Suppressor macrophage treated with lipopolysaccharide for 4 hours (primary cell): ENCODE measurements around the gene CCDC87.
"Not testable (repeated sequence)": the region's sequence is repeated elsewhere in the genome, so short reads cannot be mapped to it uniquely, and the experiment has no call there.

Experiments used
- DNase-seq: peaks from one replicate; pipeline ENCODE4 v3.0.0-alpha.2; 2020

The CCDC87 gene

DNA sequence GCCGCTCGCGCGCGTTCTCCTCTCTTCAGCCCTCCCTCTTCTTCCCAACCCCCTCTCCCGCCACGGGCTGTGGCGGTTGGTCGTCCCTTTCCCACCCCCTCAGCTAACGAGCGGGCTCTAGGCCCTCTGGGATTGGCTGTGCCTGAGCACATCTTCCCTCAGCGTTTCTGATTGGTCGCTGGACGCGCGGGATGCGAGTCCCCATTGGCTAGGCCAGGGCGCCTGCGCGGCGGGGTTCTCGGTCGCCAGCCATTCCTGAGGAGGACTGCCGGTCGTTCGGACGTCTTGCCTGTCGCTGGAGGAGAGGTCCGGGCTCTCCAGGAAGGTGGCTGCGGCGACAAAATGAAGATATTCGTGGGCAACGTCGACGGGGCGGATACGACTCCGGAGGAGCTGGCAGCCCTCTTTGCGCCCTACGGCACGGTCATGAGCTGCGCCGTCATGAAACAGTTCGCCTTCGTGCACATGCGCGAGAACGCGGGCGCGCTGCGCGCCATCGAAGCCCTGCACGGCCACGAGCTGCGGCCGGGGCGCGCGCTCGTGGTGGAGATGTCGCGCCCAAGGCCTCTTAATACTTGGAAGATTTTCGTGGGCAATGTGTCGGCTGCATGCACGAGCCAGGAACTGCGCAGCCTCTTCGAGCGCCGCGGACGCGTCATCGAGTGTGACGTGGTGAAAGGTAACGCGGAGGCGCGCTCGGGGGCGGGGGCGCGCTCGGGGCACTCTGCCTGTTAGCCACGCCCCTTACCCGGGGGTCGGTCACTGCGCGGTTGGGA, 23.7 kb upstream of the CCDC87 start, which contains the start of gene RBM14:
Gene RBM14 (plus strand): TSS at position 252 of the 776 bp plus-strand sequence. CDS start 91 bp downstream, at position 343.
- peak; percentile 99 for DNase-seq

DNA sequence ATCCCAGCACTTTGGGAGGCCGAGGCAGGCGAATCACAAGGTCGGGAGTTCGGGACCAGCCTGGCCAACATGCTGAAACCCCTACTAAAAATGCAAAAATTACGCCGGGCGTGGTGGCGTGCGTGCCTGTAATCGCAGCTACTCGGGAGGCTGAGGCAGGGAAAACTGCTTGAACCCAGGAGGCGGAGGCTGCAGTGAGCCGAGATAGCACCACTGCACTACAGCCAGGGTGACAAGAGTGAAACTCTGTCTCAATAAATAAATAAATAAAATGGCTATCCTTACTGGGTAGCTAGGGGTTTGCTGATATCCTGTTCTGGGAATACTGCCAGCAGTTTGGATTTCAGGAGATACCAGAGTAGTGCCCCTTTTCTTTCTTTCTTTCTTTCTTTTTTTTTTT, 21.2 kb upstream of the CCDC87 start:
- DNase-seq, result no peak

DNA sequence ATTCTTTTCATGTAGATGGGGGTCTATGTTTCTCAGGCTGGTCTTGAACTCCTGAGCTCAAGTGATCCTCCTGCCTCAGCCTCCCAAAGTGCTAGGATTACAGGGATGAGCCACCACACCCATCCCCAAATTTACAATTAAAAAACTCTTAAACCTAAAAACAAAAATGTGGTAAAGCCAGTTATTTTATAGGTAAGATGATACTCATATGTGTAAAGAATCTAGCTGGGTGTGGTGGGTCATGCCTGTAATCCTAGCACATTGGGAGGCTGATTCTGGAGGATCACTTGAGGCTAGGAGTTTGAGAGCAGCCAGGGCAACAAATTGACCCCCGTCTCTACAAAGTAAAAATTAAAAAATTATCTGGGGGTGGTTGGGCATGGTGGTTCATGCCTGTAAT, 19.6 kb upstream of the CCDC87 start:
- no peak for DNase-seq

DNA sequence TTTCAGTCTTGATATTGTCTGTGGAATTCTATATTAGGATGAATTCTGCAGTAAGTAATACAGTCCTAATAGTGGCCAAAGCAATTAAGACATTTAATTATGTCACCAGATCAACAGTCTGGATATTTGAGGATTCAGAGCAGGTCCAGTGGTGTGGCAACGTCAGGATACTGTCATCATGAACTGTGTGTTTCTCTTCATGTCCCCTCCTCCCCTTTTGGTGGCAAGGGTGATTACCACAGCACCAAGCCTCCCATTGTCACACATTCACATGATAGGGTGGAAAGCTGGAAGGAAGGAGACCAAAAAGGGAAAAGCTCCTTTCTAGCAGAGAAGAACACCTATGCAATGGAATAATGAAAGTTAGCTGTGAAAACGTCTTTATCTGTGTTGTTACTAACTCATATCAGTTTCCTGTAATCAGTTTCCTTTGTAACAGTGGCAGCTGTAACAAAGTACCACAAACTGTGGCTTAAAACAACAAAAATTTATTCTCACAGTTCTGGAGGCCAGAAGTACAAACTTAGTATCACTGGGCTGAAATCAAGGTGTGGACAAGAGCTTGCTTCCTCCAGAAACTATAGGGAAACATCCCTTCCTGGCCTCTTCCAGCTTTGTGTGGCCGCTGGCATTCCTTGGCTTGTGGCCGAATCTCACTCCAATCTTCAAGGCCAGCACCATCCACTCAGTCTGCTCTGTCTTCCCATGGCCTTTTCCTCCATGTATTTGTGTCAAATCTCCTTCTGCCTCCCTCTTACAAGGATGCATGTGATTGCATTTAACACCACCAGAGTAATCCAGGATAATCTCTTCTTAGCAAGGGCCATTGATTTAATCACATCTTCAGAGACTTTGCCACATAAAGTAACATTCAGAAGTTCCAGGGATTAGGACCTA, 17.1 kb upstream of the CCDC87 start:
- peak; percentile 50 for DNase-seq

DNA sequence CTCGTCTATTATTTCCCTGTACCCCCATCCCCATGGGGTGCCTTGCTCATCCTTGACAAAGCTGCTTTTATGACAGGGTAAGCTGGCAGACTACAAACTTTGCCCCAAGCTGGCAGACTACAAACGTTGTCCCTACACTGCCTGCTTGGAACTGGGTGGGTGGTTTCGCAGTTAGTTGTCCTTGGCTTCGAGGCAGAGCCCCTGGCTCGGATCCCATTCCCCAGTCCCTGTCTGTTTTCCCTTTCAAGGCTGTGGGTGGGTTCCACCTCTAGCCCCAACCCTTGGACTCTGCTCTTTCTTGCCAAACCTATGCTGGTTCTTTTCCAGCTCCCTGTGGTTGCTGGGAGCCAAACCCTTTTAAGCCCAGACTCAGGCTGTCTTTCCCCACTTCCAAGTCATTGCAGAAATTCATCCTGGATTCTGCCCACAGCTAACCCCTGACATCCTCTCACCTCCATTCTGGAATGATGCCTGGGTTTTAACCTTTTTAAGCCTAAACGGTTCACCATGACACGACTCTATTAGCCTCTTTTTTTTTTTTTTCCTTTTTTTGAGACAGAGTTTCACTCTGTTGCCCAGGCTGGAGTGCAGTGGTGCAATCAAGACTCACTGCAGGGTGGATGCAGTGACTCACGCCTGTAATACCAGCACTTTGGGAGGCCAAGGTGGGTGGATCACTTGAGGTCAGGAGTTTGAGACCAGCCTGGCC, 14.4 kb upstream of the CCDC87 start:
- peak; percentile 40 for DNase-seq

DNA sequence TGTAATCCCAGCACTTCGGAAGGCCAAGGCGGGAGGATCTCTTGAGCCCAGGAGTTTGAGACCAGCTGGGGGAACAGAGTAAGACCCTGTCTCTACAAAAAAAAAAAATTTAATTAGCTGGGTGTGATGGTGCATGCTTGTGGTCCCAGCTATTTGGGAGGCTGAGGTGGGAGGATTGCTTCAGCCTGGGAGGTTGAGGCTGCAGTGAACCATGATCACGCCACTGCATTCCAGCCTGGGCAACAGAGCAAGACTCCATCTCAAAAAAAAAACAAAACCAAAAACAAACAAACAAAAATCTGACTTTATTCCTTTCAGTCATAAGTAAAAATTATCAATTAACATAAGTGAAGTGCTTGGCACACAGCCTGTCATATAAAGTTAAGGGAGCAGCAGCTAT, 13.7 kb upstream of the CCDC87 start:
- DNase-seq, result not testable (repeated sequence)

DNA sequence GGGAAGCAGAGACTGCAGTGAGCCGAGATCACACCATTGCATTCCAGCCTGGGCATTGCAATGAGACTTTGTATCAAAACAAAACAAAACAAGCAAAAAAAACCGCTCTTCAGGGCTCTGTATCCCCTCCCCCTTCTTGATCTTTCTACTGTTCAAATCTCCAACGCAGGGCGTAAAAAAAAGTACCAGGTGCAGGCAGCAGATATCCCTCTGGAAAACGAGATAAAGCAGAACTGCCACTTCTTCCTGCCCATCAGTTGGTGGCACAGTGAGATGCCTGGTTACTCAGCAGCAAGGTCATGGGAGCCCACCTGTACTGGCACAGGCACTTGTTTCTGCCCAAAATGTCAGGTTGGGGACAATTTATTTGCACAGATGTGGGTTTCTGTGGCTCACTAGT, 11.3 kb upstream of the CCDC87 start:
- no peak for DNase-seq

DNA sequence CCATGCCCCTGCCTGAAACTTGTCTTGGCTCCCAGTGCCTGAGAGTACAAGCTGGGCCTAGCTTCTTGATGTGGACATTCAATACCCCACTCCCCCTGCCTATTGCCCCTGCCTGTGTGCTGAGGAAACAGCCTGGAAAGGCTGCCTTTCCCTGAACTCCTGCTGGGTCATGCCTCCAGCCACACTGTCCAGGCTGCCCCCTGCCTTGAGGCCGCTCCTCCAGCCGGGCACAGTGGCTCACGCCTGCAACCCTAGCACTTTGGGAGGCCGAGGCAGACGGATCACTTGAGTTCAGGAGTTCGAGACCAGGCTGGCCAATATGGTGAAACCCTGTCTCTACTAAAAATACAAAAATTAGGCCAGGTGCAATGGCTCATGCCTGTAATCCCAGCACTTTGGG, 10.2 kb upstream of the CCDC87 start:
- DNase-seq, result no peak

DNA sequence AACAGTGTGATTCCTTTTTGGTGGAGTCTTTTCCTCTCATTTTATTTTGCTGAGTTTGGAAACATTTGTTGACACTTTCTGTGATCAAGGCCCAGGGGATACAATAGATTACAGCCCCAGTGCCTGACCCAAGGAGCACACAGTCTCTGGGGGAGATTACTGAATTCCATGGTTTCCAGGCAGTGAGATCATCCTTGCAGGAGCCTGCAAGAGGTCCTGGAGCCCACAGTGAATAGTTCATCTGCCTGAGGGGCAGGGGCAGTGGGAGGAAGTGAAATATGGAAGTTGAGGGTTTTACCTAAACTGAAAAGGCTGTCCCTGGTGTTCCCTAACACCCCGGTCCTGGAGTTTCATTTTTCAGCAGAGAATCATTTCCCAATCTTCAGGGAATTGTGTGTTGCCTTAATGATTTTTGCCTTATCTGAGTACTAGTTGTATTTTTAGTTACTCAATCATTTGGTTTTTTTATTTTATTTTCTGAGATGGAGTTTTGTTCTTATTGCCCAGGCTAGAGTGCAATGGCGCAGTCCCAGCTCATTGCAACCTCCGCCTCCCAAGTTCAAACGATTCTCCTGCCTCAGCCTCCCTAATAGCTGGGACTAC, 7.9 kb upstream of the CCDC87 start:
- DNase-seq, result peak; percentile 73

DNA sequence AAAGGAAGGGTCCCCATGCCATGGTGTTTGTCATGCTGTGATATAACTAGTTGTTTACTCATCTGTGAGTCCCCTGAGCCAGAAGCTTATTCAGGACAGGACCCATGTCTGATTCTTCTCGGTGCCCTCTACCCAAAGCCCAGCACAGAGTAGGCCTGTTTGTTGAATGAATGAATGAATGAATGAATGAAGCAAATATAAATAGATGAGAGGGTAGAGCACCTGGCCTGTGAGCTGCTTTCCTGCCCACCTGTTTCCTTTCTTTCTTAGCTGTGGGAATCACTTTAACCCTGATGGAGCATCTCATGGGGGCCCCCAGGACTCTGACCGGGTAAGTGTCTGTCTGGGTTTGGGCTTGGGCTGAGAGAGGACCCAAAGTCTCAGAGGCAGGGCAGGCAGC, 7.4 kb upstream of the CCDC87 start:
- DNase-seq, result no peak

DNA sequence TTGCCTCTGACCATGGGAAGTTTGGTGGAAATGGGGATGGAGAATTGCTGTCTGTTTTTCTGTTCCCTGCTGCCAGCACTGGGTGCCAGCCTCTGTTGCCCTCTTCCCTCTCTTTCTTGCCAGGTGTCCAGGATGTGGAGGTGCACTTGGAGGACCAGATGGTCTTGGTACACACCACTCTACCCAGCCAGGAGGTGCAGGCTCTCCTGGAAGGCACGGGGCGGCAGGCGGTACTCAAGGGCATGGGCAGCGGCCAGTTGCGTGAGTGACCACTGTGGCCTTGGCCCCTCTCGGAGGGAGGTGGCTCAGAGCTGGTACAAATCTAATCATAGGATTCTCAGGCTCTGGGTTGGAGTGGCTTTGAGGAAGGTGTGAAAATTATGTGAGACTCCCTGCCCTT, 6.1 kb upstream of the CCDC87 start:
- DNase-seq, result no peak

DNA sequence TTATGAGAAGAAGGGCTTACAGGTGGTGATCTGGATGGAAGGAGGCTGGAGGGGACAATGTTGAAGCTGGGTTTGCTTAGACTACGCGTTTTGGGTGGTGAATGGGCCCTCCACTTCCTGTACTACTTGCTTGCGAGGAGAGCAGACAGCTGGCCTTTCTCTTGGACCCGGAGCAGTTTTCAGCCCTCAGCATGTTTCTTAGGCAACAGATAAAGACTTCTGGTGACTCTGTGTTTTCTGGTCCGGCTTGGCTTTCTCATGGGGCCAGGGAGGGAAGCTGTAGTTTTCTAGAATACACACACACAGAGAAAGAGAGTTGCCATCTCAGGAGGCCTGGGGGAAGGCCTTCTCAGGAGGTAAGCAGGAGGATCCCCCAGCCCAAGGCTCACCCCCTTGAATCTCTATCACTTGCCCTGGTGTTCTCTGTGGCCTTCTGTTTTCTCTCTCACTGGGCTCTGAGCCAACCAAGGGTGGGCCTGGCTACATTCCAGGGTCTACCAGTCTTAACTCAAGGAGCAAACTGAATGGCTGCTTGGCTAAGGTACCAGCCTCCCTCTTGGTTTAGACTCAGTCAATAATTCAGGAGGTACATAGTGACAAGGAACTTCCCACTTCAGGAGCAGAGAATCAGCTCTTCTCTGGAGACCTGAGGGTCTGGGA, 2.5 kb upstream of the CCDC87 start:
- DNase-seq, result no peak

DNA sequence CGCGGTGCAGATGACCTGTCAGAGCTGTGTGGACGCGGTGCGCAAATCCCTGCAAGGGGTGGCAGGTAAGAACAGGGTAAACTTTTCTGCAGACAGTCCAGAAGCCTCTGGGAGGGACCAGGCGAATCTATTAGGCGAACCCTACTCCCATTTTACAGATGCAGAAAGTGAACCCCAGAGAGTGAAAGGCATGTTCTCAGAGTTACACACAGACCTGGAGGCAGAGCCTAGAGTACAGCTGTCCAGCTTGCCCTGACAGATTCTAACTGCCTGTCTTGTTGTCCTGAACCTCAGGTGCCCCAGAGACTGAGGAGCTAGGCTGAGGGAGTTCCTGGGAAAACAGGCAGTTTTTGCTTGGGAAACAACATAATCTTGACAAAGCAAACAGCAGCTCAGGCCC, 787 bp upstream of the CCDC87 start:
- DNase-seq, result no peak

DNA sequence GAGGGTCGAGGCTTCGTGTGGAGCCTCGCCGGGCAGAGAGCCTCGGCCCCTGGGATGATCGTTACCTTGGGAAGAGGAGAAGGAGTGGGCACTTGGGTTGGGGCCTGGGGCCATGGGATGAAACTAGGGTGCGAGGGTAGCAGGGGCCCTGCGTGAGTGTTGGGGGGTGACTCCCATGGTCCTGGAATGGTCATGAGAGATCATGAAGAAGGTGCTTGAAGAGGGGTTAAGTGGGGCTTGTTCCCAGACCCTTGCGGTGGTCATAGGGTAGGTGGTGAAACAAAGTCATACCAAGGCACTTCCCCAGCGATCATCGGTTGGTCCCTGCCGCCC, 406 bp upstream of the CCDC87 start:
- no peak for DNase-seq

DNA sequence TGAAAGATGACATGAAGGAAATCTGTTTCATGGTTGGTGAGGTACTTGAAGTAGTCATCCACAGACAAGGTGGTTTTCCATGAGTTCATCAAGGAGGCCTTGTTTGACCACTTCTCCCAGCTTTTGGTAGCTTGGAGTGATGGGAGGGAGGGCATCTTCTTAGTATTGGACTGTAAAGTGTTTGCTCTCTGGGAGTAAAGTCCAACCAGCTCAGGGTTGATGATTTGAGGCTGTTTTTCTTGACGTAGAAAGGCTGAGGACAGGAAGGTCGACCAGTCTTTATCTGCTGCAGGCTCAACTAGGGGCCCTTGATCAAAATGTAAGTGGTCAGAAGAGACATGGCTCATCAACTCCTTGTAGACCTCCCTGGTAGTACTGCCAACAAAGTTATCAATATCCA, 1.7 kb downstream of the CCDC87 start:
- DNase-seq, result no peak

DNA sequence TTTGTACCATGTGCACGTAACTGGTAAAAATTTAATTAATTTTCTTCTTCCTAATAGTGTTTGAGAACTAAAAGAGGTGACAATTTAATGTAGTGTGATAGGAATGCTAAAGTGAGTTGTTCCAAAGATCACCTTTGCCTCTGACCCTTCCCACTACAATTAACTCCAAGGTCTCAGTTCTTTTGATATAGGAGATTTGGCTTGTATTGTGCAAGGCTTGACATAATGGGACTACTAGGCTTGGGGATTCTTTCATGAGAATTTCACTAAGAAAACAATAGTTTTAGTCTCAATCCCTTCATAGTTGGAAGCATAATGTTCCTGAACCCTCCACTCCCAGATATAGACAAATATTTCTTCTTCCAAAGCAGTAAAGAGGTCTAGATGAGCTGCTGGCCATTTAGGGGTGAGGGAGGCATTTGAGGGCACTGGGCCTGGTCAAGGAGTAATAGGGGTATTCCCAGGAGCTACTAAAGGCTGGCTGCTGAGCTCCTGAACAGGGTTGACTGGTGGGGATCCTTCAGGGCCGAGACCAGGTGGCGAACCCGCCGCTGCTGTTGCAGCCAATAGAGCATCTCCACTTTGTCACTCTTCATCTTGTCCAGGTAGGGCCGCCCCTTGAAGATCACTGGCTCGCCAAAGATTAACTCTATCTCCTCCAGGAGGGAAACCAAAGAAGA, 2.7 kb downstream of the CCDC87 start:
- DNase-seq, result no peak

DNA sequence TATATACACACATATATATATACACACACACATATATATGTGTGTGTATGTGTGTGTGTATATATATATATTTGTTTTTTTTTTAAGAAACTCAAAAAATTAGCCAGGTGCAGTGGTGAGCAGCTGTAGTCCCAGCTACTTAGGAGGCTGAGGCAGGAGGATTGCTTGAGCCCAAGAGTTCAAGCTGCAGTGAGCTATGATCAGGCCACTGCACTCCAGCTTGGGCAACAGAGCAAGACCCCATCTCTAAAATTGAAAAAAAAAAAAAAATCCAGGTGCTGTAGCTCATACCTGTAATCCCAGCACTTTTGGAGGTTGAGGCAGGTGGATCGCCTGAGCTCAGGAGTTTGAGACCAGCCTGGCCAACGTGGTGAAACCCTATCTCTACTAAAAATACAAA, 3.5 kb downstream of the CCDC87 start:
- not testable (repeated sequence) for DNase-seq

DNA sequence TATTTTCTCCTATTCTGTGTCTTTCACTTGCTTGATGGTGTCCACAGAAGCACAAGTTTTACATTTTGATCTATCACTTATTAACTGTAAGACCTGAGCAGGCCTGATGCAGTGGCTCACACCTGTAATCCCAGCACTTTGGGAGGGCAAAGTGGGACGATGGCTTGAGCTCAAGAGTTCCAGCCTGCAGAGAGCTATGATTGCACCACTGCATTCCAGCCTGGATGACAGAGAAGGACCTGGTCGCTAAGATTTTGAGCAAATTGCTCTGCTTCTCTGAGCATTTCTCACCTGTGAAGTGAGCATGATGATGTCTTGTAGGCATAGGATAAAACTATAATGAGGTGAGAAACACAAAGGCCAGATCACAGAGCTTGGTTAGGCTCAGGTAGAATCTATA, 6.7 kb downstream of the CCDC87 start:
- DNase-seq, result no peak

DNA sequence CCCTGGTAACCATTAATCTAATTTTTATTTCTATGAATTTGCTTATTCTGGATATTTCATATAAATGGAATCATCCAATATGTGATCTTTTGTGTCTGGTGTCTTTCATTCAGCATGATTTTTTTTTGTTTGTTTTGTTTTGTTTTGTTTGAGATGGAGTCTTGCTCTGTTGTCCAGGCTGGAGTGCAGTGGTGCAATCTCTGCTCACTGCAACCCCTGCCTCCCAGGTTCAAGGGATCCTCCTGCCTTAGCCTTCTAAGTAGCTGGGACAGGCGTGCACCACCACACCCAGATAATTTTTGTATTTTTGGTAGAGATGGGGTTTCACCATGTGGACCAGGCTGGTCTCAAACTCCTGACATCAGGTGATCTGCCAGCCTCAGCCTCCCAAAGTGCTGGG, 7.4 kb downstream of the CCDC87 start:
- DNase-seq, result not testable (repeated sequence)

DNA sequence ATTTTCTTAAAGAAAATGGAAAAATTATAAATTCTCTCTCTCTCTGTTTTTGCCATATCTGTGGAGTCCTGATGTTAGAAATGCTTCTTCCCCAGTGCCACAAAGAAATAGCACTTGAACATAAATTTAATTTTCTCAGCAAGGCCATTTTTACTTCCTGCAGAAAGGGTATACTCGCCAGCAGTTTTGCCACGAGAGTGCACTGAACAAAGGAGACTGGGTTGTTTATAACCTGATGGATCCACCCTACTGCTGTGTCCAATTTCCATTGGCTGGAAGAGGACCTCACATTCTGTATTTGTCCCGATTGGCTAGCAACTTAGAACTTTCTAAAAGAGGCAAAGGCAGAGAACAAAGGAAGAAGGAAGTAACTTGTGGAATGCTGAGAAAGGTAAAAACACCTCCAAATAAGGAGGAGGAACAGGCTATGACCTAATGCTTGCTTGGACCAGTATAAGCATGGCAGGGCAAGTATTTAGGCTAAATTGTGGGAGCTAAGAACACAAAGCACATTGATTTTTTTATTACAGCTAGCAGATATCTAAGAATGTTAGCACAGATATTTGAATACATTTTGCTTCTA, 10.2 kb downstream of the CCDC87 start:
- not testable (repeated sequence) for DNase-seq

DNA sequence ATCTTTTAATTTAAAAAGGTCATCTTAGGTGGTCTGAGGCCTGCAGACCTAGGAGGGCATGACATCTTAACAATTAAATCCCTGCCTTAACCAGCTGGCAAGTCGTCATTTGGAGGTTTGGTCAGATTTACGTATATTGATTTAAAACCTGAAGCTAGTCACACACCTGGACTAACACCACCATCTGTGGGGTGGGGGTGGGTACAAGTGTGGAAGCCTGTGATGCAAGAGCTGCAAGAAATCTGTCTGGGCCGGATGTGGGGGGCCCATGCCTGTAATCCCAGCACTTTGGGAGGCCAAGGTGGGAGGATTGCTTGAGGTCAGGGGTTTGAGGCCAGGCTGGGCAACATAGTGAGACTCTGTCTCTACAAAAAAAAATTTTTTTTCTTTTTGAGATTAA, 11.6 kb downstream of the CCDC87 start:
- no peak for DNase-seq

DNA sequence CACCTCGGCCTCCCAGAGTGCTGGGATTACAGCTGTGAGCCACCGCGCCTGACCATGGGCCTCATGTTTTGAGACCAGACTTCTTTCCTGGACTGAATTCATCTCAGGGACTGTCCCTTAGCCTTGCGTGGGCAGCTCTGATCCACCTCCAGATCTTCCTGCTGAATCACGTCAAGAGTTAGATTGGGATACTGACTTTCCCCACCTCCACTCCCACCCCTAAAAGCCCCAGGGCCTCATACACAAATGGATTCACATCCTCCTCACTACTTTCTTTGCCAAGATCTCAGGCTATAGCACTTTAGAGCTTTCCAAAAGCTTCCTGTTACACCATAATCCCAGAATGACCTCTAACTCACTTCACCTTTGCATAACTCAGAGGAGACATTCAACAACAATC, 12.1 kb downstream of the CCDC87 start:
- peak; percentile 54 for DNase-seq
